HG02763 (cell line): ENCODE data around the gene PLCB1.
"Not testable (repeated sequence)": the region's sequence is repeated elsewhere in the genome, so short reads cannot be mapped to it uniquely, and the experiment has no call there.

Source experiments
- ATAC-seq: cut with Tn5 transposase; IDR thresholded peaks from one replicate; pipeline ENCODE4 v1.9.1; 2021; ENCODE audit warnings: mild to moderate bottlenecking, moderate library complexity; ENCODE audit not compliant: unreplicated experiment

PLCB1 gene

GRCh38 chr20:8431538-8432434, 299.7 kb downstream of the PLCB1 start:
- no peak for ATAC-seq

- no peak for ATAC-seq
These were observed 300.5 kb downstream of the PLCB1 start for GRCh38 chr20:8432435-8433148.

DNA sequence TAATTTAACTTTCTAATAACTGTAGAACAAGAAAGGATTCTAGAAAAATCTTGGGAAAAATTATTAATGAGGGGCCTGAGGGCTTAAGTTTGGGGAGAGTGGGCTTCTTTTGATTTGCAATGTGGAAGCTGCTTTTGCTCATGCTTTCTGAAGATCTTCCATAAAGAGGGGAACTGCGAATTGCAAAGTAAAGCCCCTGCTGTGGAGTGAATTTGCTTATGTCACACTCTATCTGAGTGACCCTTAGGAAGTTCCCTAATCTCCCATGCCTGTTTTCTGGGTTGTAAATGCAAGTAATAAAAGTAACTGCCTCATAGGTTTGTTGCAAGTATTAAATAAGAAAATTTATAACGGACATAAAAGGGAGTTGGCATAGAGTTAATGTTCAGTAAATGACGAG, 301.2 kb downstream of the PLCB1 start:
- ATAC-seq = no peak

DNA sequence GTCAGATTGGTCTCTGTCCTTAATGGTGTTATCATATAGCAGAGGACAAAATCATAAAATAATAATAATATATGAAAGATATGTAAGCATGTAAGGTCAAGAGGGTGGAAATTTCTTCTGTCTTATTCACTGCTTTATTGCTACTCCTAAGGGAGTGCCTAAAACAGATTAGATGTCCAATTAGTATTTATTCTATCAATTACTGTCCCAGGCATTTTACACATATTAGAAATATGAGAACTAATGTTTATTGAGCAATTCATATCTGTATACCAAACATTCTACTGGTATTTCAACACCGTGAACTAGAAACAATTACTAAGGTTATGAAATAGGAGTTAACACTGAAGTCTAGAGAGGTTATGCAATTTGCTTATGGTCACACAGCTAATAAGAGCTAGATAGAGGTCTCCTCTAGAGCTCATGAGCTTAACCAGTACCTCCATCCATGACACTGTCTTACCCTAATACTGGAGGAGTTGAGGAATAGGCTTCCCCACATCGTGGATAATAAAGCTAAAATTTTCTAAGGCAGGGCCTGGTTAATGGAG, 302.3 kb downstream of the PLCB1 start:
- no peak for ATAC-seq

DNA sequence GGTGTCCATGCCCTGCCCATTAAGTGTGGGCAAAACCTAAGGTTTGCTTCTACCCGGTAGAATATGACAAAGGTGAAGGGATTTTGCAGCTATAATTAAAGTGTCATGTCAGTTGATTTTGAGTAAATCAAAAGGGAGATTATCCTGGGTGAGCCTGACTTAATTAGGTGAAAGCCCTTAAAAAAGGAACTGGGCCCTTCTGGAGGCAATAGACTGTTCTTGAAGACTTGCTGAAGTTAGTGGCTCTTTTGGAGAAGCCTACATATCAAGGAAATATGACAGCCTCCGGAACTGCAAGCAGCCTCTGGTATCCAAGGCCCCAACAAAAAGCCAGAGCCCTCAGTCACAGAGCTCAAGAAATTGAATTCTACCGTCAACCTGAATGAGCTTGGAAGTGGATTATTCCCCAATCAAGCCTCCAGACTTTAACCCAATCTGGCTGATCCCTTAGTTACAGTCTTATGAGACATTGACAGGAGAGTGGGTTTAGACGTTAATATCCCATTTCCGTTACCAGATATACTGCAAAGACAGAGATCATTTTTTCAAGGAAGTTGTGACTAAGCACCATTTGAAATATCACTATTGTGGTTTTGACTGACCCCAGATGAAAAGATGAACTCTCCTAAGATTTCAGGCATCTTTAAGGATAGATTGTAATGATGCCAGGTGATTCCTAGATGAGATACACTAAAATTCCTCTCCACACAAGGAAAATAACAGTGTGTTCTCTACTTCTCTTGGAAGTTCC, 303.4 kb downstream of the PLCB1 start:
- ATAC-seq = no peak

GRCh38 chr20:8436938-8437337, 304.9 kb downstream of the PLCB1 start:
- ATAC-seq = not testable (repeated sequence)

GRCh38 chr20:8438748-8439147, 306.7 kb downstream of the PLCB1 start:
- no peak for ATAC-seq

- ATAC-seq = no peak
These were observed 311.5 kb downstream of the PLCB1 start for GRCh38 chr20:8443464-8444072.

GRCh38 chr20:8447262-8448120, 315.4 kb downstream of the PLCB1 start:
- no peak for ATAC-seq

DNA sequence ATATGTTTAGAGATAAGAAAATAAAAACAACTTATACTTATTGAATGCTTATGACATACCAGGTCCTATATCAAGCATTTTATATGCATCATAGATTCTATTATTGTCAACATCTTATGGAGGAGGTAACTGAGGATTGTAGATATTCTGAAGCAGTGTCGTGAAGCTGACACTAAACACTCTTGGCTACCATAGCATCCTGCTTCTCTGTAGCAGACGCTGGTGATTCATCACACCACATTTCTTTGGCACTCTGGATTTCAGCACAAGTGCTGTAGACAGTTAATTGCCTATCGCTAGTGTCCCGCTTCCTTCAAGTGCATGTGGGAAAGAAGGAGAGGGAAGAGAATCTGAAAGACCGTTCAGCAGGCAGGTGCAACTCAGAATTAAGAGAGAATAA, 317.1 kb downstream of the PLCB1 start:
- ATAC-seq = no peak

DNA sequence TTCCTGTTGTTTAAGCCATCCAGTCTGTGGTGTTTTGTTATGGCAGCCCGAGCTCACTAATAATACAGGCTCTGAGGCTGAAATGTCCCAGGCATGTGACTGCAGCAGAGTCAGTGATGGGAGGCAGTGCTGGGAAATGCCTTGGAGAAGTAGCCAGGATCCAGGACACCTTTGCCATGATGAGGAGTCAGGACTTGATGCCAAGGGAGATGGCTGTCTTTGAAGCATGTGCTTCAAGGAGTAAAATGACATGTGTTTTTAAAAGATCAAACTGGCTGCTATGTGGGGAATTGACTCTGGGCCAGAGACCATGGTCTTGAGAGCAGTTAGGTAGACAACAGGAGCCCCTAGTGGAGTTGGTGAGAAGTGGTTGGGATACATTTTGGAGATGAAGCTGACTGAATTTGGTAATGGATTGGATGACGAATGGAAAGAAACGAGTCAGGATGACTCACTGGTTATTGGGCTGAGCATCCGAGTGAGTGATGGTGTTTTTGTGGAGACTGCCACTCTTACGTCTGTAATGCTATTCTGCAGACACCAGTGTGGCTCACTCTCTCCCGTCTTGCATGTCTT, 322.2 kb downstream of the PLCB1 start:
- no peak for ATAC-seq

DNA sequence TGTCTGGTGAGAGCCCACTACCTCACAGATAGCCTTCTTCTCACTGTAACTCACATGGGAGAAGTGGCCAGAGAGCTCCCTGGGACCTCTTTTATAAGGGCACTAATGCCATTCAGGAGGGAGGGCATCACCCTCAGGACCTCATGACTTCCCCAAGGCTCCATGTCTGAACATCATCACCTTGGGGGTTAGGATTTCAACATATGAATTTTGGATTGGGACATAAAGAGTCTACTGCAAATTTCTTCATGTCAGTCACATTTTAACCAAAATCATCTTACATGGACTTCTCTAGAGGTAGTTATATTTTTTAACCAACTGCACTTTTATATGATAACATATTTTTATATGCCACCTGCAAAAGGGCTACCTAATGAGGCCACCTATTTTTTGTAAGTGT, 324.7 kb downstream of the PLCB1 start:
- ATAC-seq = no peak

- ATAC-seq = no peak
These were observed 325.9 kb downstream of the PLCB1 start for GRCh38 chr20:8457978-8458377.

DNA sequence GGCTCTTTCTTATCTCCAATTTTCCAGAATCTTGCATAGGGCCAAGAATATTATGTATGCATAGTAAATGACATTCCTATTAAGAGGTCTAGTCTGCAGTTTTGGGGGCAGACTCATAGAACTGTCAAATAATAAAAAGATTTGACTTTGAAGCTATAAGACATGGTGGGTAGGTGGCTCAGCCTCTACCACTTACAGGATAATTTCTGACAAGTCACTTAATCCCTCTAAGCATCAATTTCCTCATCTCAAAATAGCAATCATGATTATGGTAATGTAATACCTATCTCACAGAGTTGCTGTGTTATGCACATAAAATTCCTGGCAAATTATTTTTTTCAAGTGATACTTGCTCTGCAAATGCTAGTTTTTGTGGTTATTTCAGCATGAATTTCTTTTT, 329.1 kb downstream of the PLCB1 start:
- ATAC-seq = no peak

DNA sequence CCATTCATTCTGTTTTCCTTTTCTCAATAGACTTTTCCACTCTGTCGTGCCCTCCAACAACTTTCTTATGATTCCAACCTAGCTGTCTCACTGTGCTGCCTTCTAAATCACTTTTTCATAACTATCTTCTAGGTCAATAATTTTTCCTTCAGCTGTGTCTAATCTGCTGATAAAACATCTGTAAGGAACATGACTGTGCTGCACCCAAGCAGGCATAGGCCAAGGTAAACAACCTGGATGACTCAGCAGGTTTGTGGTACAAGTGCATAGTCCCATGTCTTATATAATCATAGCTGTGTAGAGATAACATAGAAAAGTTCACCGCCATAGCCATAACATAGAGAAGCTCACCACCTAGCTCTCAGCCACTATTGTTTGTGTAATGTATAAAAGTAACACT, 332.3 kb downstream of the PLCB1 start:
- ATAC-seq = no peak

DNA sequence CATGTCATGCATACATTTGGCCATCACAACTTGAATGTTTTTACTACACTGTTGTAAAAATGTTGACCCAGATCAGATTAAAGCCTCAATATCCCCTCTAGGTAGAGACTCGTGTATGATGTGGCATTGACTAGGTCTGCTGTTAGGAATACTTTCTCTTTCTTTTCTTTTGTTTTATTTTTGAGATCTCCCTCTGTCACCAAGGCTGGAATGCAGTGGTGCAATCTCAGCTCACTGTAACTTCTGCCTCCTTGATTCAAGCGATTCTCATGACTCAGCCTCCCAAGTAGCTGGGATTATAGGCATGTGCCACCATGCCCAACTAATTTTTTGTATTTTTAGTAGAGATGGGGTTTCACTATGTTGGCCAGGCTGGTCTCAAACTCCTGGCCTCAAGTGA, 334.7 kb downstream of the PLCB1 start:
- not testable (repeated sequence) for ATAC-seq

GRCh38 chr20:8470156-8470555, 338.1 kb downstream of the PLCB1 start:
- ATAC-seq = no peak

- no peak for ATAC-seq
These were observed 339.4 kb downstream of the PLCB1 start for GRCh38 chr20:8471465-8471864.

GRCh38 chr20:8473459-8473858, 341.4 kb downstream of the PLCB1 start:
- ATAC-seq = no peak
